Cardiac fibroblast (primary cell): Measurements from ENCODE around the gene C22orf23.
A peak's percentile ranks its signal among the peaks of the same experiment; 100 is the strongest.

Source experiments
- DNase-seq, 2 donors: peaks; one replicate each; pipeline versions ENCODE4 v3.0.0 to v3.0.0-alpha.2; 2010; ENCODE audit warnings: low read depth in 2 of 2
- H3K4me3 ChIP-seq, 2 donors: replicated peaks in 1 of 2; 1 replicate in 1 of 2; 2 replicates in 1 of 2; pipeline ENCODE4 v1.5.1; 2011; ENCODE audit warnings: low read depth in 2 of 2, low read length in 2 of 2, mild to moderate bottlenecking in 2 of 2, moderate library complexity in 1 of 2
- CTCF ChIP-seq: IDR thresholded peaks from one replicate; pipeline ENCODE4 v1.5.1; 2011; ENCODE audit warnings: low read depth, mild to moderate bottlenecking, low read length, inconsistent platforms

Gene C22orf23

GRCh38 chr22:37942133-37942532 is 11.3 kb downstream of the C22orf23 start:
- H3K4me3 ChIP-seq: no peak overlapping the region
- TF ChIP-seq CTCF: no peak
- no peak for DNase-seq

DNA sequence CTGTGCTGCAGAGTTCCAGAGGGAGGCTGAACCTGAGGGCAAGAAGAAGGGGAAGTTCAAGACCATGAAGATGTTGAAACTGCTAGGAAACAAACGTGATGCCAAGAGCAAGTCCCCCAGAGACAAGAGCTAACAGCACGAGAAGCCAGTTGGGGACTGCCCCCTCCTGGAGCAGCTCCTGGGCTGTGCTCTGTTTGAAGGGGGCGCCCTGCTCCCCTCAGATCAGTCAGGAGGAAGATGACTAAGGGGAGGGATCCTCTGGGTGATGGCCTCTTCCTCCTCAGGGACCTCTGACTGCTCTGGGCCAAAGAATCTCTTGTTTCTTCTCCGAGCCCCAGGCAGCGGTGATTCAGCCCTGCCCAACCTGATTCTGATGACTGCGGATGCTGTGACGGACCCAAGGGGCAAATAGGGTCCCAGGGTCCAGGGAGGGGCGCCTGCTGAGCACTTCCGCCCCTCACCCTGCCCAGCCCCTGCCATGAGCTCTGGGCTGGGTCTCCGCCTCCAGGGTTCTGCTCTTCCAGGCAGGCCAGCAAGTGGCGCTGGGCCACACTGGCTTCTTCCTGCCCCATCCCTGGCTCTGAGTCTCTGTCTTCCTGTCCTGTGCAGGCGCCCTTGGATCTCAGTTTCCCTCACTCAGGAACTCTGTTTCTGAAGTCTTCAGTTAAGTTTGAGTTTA is 12.6 kb downstream of the C22orf23 start:
- peak; percentile 59 to 72 for DNase-seq
- no peak for TF ChIP-seq CTCF
- H3K4me3 ChIP-seq: no peak overlapping the region

- TF ChIP-seq CTCF: peak; percentile 99
- peak; percentile 91 to 94 for DNase-seq
- no peak overlapping the region for H3K4me3 ChIP-seq
Observed at GRCh38 chr22:37933711-37934376, 19.6 kb downstream of the C22orf23 start.

DNA sequence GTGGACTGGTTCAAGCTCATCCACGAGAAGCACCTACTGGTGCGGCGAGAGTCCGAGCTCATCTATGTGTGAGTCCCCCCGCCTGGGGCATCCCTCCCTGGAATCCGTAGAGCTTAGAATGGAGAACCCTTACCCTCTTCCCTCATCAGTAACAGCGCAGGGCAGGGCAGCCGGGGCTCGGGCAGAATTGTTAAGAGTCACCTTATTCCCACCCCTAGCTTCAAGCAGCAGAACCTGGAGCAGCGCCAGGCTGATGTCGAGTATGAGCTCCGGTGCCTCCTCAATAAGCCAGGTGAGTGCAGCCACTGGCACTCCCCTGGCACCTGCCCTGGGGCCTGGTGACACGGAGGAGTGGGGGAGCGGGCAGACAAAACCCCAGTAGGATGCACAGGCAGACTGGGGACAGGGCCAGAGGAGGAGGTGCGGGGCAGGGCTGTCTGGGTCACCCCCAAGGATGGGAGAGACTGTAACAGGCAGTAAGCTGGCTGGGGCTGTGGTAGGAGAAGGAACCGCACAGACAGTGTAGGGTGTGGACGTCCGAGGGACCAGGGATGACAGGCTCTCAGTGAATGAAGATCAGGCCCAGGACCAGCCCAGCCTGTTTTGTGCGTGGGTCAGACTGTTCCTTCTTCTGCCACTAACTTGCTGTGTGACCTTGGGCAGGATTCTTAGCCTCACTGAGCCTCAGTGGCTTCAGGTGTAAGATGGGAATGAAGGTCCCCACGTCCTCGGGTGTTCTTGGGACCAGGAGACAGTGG is 20.4 kb downstream of the C22orf23 start:
- H3K4me3 ChIP-seq: no peak overlapping the region
- TF ChIP-seq CTCF: no peak
- DNase-seq: peak in 1 of 2 donors; percentile 9

DNA sequence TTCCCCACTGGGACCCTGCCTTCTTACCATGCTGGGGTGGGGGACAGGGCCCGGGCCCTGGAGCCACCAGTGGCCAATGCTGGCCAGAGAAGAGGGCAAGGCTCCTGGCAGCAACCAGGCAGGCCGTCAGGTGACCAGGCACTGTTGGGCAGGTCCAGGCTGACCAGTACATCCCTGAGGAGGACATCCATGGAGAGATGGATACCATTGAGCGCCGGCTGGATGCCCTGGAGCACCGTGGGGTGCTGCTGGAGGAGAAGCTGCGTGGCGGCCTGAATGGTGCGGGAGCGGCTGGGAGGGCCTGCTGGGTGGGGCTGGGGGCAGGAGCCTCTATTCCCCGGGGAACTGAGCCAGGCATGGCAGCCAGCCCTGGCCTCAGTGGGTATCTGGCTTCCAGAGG is 21.0 kb downstream of the C22orf23 start:
- TF ChIP-seq CTCF: no peak
- no peak for DNase-seq
- no peak overlapping the region for H3K4me3 ChIP-seq

GRCh38 chr22:37931893-37932389 is 21.5 kb downstream of the C22orf23 start:
- TF ChIP-seq CTCF: no peak

More at GRCh38 chr22:37931893-37932389, 21.5 kb downstream of the C22orf23 start:
- H3K4me3 ChIP-seq: no peak overlapping the region
- no peak for DNase-seq
